Left ventricle myocardium inferior (tissue), 1 donor: ENCODE measurements around the gene AQP4. TPM values are rescaled to one million over a fixed set of nuclear protein-coding genes. Genes with fewer than 3 reads are reported as not detected.

ENCODE experiments used
- DNase-seq: peaks from one replicate; pipeline ENCODE4 v3.0.0-alpha.2; 2020
- H3K27ac ChIP-seq: fragments of 200-600 bp; replicated peaks from 2 replicates; pipeline ENCODE4 v1.8.0; 2021
- H3K27me3 ChIP-seq: fragments of 200-600 bp; 2 replicates; pipeline ENCODE4 v1.8.0; 2021; ENCODE audit warnings: low read depth
- H3K36me3 ChIP-seq: fragments of 200-600 bp; 2 replicates; pipeline ENCODE4 v1.8.0; 2021
- H3K4me1 ChIP-seq: fragments of 200-600 bp; 2 replicates; pipeline ENCODE4 v1.8.0; 2021
- H3K4me3 ChIP-seq: fragments of 200-600 bp; 2 replicates; pipeline ENCODE4 v1.8.0; 2021; ENCODE audit warnings: mild to moderate bottlenecking, moderate library complexity
- H3K9me3 ChIP-seq: fragments of 200-600 bp; replicated peaks from 2 replicates; pipeline ENCODE4 v1.8.0; 2021
- CTCF ChIP-seq: fragments of 200-600 bp; IDR thresholded peaks from 2 replicates; pipeline ENCODE4 v1.8.0; 2021; ENCODE audit warnings: antibody characterized with exemption, mild to moderate bottlenecking, borderline replicate concordance
- intact Hi-C: fragments of 100-400 bp; cut with micrococcal nuclease; formaldehyde crosslinking; loops from one replicate; pipeline ENCODE4 v1.11.0; 2022
- total RNA-seq: library from RNA; stranded (reverse); fragmentation: NEBNext Ultra II Directional; extraction: Animal tissue kit (Norgen Biotek cat#: 25700); gene quantifications from one replicate; pipeline ENCODE4 v1.2.1, GENCODE V29; 2021
- donor health status: DM: no; HTN: yes; CAD: no; lungs with severe emphysema.

AQP4 gene
- total RNA-seq, 1 donor from 2014 or later, result 1.9 TPM

DNA sequence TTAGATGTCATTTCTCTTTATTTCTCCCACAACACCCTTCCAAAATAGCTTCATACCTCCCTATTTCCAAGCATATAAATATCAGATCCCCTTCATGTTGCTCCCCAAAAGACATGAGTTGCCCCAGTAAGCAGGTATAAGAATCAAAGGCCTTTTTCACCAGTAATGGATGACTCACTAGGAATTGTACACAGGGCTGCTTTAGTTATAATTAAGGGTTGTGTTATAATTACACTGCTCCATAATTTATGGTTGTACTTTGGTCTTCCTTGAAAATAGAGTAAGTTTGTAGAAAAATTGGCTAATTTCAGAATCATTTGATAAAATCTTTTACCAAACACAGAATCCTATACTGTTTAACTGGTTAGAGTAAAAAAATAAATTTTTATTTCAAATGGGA lies 8.8 kb upstream of the AQP4 start:
- H3K4me3 ChIP-seq, result no peak overlapping the region
- no peak overlapping the region for H3K27ac ChIP-seq
- no peak for DNase-seq
- no peaks in the 10 kb centered on the region for H3K36me3 ChIP-seq
- no peaks in the 10 kb centered on the region for H3K9me3 ChIP-seq
- intact Hi-C loops, result no loop called here
- H3K27me3 ChIP-seq, result no peaks in the 10 kb centered on the region
- H3K4me1 ChIP-seq, result peaks cover 8% of the 10 kb centered on the region
- no peak for TF ChIP-seq CTCF

DNA sequence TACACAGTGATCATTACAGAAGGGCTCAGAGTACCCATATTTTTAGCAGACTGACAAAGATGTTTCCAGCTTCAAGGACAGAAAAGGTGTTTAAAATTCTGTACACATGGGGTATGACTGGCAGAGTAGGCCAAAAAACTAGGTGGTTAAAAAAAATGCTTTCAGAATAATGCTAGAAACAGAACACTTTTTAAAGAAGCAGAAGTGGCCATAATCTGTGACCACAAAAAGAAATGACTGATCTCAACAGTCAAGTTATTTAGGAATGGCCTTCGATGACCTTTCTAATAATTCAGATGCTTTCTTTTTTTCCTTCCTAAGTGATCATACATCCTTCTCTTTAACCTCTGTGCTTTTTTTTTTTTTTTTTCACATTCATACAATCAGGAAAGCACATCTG lies 4.1 kb upstream of the AQP4 start:
- Histone ChIP-seq H3K27ac (no peak overlapping the region), H3K27me3 (no peaks in the 10 kb centered on the region), H3K36me3 (no peaks in the 10 kb centered on the region), H3K4me1 (peaks cover 28% of the 10 kb centered on the region), H3K9me3 (no peaks in the 10 kb centered on the region), H3K4me3 (no peak overlapping the region)
- TF ChIP-seq CTCF, result no peak
- no peak for DNase-seq
- intact Hi-C loops, result no loop called here

DNA sequence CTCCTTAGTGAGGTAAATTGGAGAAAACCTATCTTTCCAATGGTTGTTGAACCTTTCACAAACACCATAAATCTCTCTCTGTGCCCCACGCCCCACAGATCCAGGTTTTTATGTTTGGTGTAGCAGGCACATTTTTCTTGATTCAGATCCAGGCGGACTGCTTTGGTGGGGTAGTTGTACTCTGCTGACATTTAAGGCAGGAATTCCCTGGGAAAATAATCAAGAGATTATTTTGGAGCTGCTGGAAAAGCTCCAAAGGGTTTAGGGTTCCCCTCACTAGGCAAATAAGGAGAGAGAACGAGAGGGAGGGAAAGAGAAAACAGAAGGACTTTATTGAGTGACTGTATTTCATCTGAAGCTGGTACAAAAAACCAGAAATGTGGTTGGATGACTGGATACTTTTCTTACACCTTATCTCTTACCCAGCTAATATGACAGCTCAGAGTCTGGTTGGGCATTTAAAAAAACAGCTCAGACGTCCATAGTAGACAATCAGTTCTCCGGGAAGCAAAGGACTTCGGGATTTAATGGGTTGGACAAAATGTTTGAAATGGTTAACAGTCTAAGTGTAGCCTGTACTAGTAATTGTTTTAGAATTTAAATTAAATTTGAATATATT lies 3.6 kb upstream of the AQP4 start:
- H3K27me3 ChIP-seq, result no peaks in the 10 kb centered on the region
- H3K27ac ChIP-seq, result peak overlapping the region; percentile 13
- H3K36me3 ChIP-seq, result no peaks in the 10 kb centered on the region
- H3K9me3 ChIP-seq, result no peaks in the 10 kb centered on the region
- no peak overlapping the region for H3K4me3 ChIP-seq
- TF ChIP-seq CTCF, result no peak
- intact Hi-C loops, result no loop called here
- no peak for DNase-seq
- peaks cover 29% of the 10 kb centered on the region for H3K4me1 ChIP-seq

GRCh38 chr18:26867471-26867870 lies 2.0 kb upstream of the AQP4 start:
- Histone ChIP-seq H3K27ac (no peak overlapping the region), H3K9me3 (no peaks in the 10 kb centered on the region), H3K36me3 (no peaks in the 10 kb centered on the region), H3K4me1 (peaks cover 42% of the 10 kb centered on the region), H3K4me3 (no peak overlapping the region), H3K27me3 (no peaks in the 10 kb centered on the region)
- DNase-seq, result no peak
- no peak for TF ChIP-seq CTCF
- intact Hi-C loops, result no loop called here

- Histone ChIP-seq H3K36me3 (no peaks in the 10 kb centered on the region), H3K4me1 (peaks cover 38% of the 10 kb centered on the region), H3K27ac (peak overlapping the region; percentile 81), H3K9me3 (no peaks in the 10 kb centered on the region), H3K27me3 (no peaks in the 10 kb centered on the region), H3K4me3 (peak overlapping the region; percentile 65)
- intact Hi-C loops, result no loop called here
- DNase-seq, result no peak
- no peak for TF ChIP-seq CTCF
Measured at GRCh38 chr18:26864658-26865057, 849 bp downstream of the AQP4 start.
